HPDE6-E6E7 (cell line): ENCODE measurements around the gene DEFB119.
"Not testable (repeated sequence)": the region's sequence is repeated elsewhere in the genome, so short reads cannot be mapped to it uniquely, and the experiment has no call there.

Experiments used
- DNase-seq: peaks from one replicate; pipeline ENCODE4 v3.0.0; 2011; ENCODE audit warnings: missing footprints; ENCODE audit errors: extremely low spot score

DEFB119 gene

GRCh38 chr20:31390490-31390889 lies at the start of gene DEFB119:
Gene DEFB119 (minus strand): TSS chr20:31390590. CDS start chr20:31390483, 107 bp downstream.
- DNase-seq = no peak

- no peak for DNase-seq
These were observed 40.3 kb upstream of the DEFB119 start for GRCh38 chr20:31430568-31431115.

GRCh38 chr20:31427576-31427975 lies 37.2 kb upstream of the DEFB119 start:
- DNase-seq = not testable (repeated sequence)

- DNase-seq = not testable (repeated sequence)
These were observed 36.6 kb upstream of the DEFB119 start for GRCh38 chr20:31426891-31427551.

- no peak for DNase-seq
These were observed 35.4 kb upstream of the DEFB119 start for GRCh38 chr20:31425797-31426196.

- DNase-seq = no peak
These were observed 27.9 kb upstream of the DEFB119 start for GRCh38 chr20:31418307-31418706.

GRCh38 chr20:31415653-31416052 lies 25.3 kb upstream of the DEFB119 start:
- DNase-seq = no peak

- no peak for DNase-seq
These were observed 24.0 kb upstream of the DEFB119 start for GRCh38 chr20:31414381-31414780.

GRCh38 chr20:31410011-31410410 lies 19.6 kb upstream of the DEFB119 start:
- no peak for DNase-seq

- DNase-seq = no peak
These were observed 15.7 kb upstream of the DEFB119 start, which contains the start of gene DEFB121 for GRCh38 chr20:31406115-31406514. Gene DEFB121 (minus strand): TSS chr20:31406215. CDS start chr20:31406152, 63 bp downstream.

GRCh38 chr20:31403886-31404285 lies 13.5 kb upstream of the DEFB119 start:
- DNase-seq = no peak

- no peak for DNase-seq
These were observed 4.5 kb upstream of the DEFB119 start for GRCh38 chr20:31394900-31395299.

GRCh38 chr20:31392836-31393235 lies 2.4 kb upstream of the DEFB119 start:
- no peak for DNase-seq

GRCh38 chr20:31374346-31374745 lies 16.0 kb downstream of the DEFB119 start:
- no peak for DNase-seq

GRCh38 chr20:31368301-31368700 lies 22.1 kb downstream of the DEFB119 start, which contains the start of gene DEFB118:
Gene DEFB118 (plus strand): TSS chr20:31368601. CDS start chr20:31368651, 50 bp downstream.
- DNase-seq = no peak

GRCh38 chr20:31364272-31364671 lies 26.1 kb downstream of the DEFB119 start:
- DNase-seq = not testable (repeated sequence)

GRCh38 chr20:31363295-31363694 lies 27.1 kb downstream of the DEFB119 start:
- no peak for DNase-seq

GRCh38 chr20:31355981-31356380 lies 34.4 kb downstream of the DEFB119 start:
- no peak for DNase-seq

GRCh38 chr20:31341470-31341869 lies 48.9 kb downstream of the DEFB119 start:
- no peak for DNase-seq

- no peak for DNase-seq
These were observed 59.5 kb downstream of the DEFB119 start for GRCh38 chr20:31330893-31331292.
